Muscle layer of colon (tissue), 2 donors: Measurements from ENCODE around the gene MEF2C.
"Not testable (repeated sequence)": the region's sequence is repeated elsewhere in the genome, so short reads cannot be mapped to it uniquely, and the experiment has no call there.

ENCODE experiments used
- H3K27ac ChIP-seq: one replicate; pipeline ENCODE4 v1.7.0; 2013; ENCODE audit warnings: low read depth, mild to moderate bottlenecking, low read length, moderate library complexity
- H3K27me3 ChIP-seq, 2 donors: one replicate each; pipeline ENCODE4 v1.7.0; 2013; ENCODE audit warnings: low read length in 2 of 2, mild to moderate bottlenecking in 2 of 2; ENCODE audit not compliant: insufficient read depth in 2 of 2, control insufficient read depth in 1 of 2
- H3K36me3 ChIP-seq: one replicate; pipeline ENCODE4 v1.7.0; 2013; ENCODE audit warnings: mild to moderate bottlenecking, low read length; ENCODE audit not compliant: insufficient read depth
- H3K4me1 ChIP-seq: one replicate; pipeline ENCODE4 v1.7.0; 2013; ENCODE audit warnings: mild to moderate bottlenecking, low read length; ENCODE audit not compliant: insufficient read depth
- H3K4me3 ChIP-seq, 2 donors: one replicate each; pipeline ENCODE4 v1.7.0; 2013; ENCODE audit warnings: low read length in 2 of 2, low read depth in 1 of 2, mild to moderate bottlenecking in 1 of 2, moderate library complexity in 1 of 2
- H3K9ac ChIP-seq: one replicate; pipeline ENCODE4 v1.7.0; 2013; ENCODE audit warnings: low read length
- H3K9me3 ChIP-seq: one replicate; pipeline ENCODE4 v1.7.0; 2013; ENCODE audit warnings: mild to moderate bottlenecking, low read length
- donor health status: abdominal sarcoma.
- donor health status: Adenocarcinoma of cecum.

The MEF2C gene

DNA sequence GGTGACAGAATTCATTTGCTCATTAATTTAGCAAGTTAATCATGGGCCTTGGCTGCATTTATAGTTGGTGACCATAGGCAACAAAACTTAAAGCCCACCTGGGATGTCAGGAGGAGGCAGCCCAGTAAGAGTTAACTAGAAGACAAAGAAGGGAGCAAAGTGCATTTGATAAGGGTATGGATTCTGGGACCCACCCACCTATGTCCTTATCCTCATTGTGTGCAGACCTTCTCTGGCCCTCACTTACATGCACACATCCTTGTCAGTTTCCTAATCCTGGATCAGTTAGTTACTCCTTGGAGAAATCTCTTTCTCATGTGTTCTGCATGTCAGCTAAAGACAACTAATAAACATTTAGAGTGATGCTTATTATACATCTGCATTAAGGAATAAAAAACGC, 24.6 kb downstream of the MEF2C start:
- Histone ChIP-seq H3K9ac (no peak overlapping the region), H3K36me3 (no peaks in the 10 kb centered on the region), H3K4me1 (peaks cover 3% of the 10 kb centered on the region), H3K27me3 (no peaks in the 10 kb centered on the region), H3K27ac (no peak overlapping the region), H3K4me3 (no peak overlapping the region), H3K9me3 (no peaks in the 10 kb centered on the region)

DNA sequence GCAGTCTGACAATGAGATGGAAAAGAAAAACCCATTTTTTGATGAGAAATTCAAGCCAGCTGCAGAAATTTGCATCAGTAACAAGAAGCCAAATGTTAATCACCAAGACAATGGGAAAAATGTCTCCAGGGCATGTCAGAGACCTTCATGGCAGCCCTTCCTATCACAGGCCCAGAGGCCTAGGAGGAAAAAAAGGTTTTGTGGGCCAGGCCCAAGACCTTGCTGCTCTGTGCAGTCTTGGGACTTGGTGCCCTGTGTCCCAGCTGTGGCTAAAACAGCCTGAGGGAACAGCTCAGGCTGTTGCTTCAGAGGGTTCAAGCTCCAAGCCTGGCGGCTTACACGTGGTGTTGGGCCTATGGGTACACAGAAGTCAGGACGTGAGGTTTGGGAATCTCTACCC, 26.6 kb downstream of the MEF2C start:
- H3K27ac ChIP-seq, H3K9ac ChIP-seq: not testable (repeated sequence)

DNA sequence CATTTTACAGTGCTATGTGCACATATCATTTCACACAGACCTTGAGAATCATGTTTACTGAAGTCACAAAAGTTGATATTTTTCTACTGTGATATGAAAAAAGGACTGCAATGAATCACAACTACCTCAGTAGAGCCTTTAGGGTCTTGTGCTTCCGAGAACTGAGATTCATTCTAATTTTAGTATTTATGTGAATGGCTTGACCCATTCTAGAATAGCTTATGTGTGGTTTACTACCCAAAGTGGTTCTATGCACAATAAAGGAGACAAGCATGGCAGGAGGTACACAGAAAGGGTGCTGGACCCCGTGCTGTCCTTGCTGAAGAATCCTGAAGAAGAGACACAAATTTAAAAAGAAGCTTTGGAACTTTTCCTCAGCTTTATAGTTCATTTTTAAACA, 28.2 kb downstream of the MEF2C start:
- Histone ChIP-seq H3K36me3 (no peaks in the 10 kb centered on the region), H3K4me3 (no peak overlapping the region), H3K9ac (no peak overlapping the region), H3K9me3 (no peaks in the 10 kb centered on the region), H3K4me1 (peaks cover 3% of the 10 kb centered on the region), H3K27ac (no peak overlapping the region), H3K27me3 (no peaks in the 10 kb centered on the region)

More for the DNA sequence above, 26.6 kb downstream of the MEF2C start:
- H3K9me3 ChIP-seq, H3K36me3 ChIP-seq, H3K27me3 ChIP-seq, H3K4me1 ChIP-seq, H3K4me3 ChIP-seq: not testable (repeated sequence)

DNA sequence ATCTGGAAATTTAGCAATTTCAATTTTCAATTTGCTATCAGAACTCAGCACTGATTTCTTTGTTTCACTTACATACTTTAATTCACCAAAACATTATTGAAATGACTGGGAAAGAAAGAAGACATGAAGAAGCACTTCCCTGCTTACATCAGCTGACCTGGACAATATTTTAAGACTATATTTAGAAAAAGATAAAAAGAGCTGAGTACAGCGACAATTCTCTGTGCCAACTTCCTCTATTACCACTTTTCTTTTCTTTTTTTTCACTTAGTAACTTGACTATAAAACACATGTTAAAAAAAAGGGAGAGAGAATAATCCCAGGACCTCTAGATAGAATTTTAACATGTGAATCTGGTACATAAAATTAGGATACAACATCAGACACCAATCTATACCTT, 35.6 kb downstream of the MEF2C start:
- Histone ChIP-seq H3K4me3 (no peak overlapping the region), H3K9me3 (no peaks in the 10 kb centered on the region), H3K36me3 (no peaks in the 10 kb centered on the region), H3K27me3 (no peaks in the 10 kb centered on the region), H3K27ac (no peak overlapping the region), H3K4me1 (no peaks in the 10 kb centered on the region), H3K9ac (no peak overlapping the region)

DNA sequence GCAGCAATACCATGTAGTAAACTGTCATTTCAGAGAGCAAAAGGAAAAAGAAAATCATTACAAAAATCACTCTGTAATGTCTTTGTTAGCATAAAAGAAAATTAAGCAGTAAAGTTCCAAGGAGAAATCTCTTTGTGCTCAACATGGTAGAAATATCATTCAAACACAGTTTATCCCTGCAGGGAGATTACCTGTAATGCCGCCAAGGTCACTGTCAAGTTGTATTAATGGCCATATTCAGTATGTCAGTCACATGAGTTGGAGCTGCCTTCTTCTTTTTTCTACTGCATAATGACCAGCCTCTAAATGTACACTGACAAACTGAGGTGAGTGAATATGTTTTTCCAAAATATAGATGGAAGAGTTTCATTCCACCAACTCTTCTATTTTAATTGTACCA, 36.5 kb downstream of the MEF2C start:
- H3K4me3 ChIP-seq: no peak overlapping the region
- H3K36me3 ChIP-seq: no peaks in the 10 kb centered on the region
- no peak overlapping the region for H3K27ac ChIP-seq
- H3K9ac ChIP-seq: no peak overlapping the region
- no peaks in the 10 kb centered on the region for H3K27me3 ChIP-seq
- H3K9me3 ChIP-seq: no peaks in the 10 kb centered on the region
- H3K4me1 ChIP-seq: no peaks in the 10 kb centered on the region

DNA sequence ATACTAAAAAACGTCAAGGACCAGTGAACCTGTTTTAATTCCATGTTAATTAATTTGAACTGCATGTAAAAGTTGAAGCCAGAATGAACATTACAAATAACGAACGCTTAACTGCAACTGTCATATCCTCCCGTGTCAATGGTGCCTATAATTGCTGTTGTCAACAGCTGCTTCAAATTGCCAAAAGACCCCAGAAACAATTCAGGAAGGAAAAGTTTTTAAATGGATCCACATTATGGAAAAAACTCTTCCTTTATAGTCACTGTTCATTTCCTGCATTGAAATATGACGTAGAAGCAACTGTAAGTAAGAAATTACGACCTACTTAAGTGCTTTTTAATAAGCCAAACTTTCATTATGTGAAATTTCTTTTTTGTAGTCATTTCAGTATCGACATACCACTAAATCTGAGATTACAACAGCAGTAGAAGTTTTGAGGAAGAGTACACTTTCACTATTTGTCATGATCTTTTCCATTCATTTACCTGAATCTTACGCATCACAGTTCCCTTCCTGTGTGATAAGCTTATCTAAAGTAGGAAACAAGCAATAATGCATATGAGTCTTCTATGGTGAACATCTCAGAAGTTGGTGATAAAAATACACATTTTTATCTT, 37.8 kb downstream of the MEF2C start:
- no peak overlapping the region for H3K27ac ChIP-seq
- H3K36me3 ChIP-seq: no peaks in the 10 kb centered on the region
- no peaks in the 10 kb centered on the region for H3K4me1 ChIP-seq
- no peaks in the 10 kb centered on the region for H3K9me3 ChIP-seq
- H3K27me3 ChIP-seq: no peaks in the 10 kb centered on the region
- H3K9ac ChIP-seq: no peak overlapping the region
- H3K4me3 ChIP-seq: no peak overlapping the region

DNA sequence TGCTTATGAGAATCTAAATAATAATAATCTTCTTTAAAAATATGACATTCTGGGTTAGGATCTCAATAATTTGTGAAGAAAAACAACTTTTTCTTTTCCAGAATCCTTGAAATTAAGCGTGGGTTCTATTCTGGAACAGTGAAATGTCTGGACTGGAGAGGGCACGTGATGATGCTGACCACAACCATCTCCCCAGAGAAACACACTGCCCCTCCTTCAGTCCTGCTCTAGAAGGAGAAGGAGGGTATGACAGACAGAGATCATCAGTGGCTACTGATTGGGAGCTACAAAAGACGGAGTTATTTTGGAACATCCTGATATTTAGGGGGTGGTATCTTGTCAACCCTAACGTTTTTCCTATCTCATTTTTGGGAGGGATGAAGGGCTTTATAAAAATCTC, 40.2 kb downstream of the MEF2C start:
- H3K4me3 ChIP-seq: no peak overlapping the region
- H3K27ac ChIP-seq: no peak overlapping the region
- no peaks in the 10 kb centered on the region for H3K9me3 ChIP-seq
- H3K27me3 ChIP-seq: no peaks in the 10 kb centered on the region
- H3K4me1 ChIP-seq: no peaks in the 10 kb centered on the region
- no peaks in the 10 kb centered on the region for H3K36me3 ChIP-seq
- no peak overlapping the region for H3K9ac ChIP-seq

DNA sequence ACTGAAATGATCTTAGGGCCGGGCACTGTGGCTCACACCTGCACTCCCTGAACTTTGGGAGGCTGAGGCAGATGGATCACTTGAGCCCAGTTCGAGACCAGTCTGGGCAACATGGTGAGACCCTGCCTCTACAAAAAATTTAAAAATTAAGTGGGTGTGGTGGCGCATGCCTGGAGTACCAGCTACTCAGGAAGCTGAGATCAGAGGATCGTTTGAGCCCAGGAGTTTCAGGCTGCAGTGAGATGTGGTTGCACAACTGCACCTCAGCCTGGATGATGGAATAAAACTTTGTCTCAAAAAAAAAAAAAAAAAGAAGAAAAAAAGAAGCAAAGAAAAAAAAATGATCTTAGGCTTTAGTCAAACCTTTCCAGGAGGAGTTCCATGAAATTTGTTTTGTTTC, 41.8 kb downstream of the MEF2C start:
- H3K9ac ChIP-seq: no peak overlapping the region
- no peaks in the 10 kb centered on the region for H3K27me3 ChIP-seq
- no peak overlapping the region for H3K4me3 ChIP-seq
- H3K4me1 ChIP-seq: peaks cover 5% of the 10 kb centered on the region
- no peaks in the 10 kb centered on the region for H3K9me3 ChIP-seq
- H3K27ac ChIP-seq: no peak overlapping the region
- no peaks in the 10 kb centered on the region for H3K36me3 ChIP-seq

DNA sequence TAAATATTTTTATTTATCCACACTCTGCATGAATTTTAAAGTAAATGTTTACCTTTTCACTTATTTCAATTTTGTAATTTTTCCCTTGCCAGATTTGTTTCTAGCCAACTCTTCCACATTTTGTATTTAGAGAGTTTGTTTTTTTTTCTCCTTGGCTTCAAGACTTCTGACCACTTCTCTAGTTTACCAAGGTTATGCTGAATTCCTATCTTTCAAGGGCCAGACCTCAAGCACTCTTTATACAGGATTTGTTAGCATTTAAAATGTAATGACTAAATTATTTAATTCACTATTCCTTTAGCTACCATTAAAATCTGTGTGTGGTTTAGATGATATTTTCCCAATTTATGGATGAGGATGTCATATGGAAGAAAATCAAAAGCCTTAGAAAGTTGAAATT, 42.5 kb downstream of the MEF2C start:
- Histone ChIP-seq H3K9me3 (no peaks in the 10 kb centered on the region), H3K4me1 (peaks cover 5% of the 10 kb centered on the region), H3K9ac (no peak overlapping the region), H3K27me3 (no peaks in the 10 kb centered on the region), H3K4me3 (no peak overlapping the region), H3K27ac (no peak overlapping the region), H3K36me3 (no peaks in the 10 kb centered on the region)

DNA sequence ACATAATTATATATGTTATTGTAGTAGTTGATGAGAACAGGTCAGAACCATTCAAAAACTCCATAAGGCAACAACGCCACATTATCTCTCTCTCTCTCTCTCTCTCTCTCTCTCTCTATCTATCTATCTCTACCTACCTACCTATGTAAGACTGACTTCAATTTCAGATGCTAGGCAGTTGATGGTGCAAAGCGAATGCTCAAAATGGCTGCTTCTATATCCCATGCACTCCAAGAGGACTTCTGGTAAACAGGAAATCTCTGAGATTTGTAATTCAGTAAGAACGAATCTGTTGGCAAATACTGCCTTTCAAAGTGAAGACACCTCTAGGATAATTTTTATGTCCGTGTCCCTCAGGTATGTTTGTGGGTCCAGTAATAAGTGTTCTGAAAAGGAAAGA, 43.7 kb downstream of the MEF2C start:
- no peaks in the 10 kb centered on the region for H3K27me3 ChIP-seq
- no peaks in the 10 kb centered on the region for H3K9me3 ChIP-seq
- no peak overlapping the region for H3K9ac ChIP-seq
- H3K36me3 ChIP-seq: no peaks in the 10 kb centered on the region
- no peak overlapping the region for H3K27ac ChIP-seq
- H3K4me3 ChIP-seq: no peak overlapping the region
- peaks cover 8% of the 10 kb centered on the region for H3K4me1 ChIP-seq

DNA sequence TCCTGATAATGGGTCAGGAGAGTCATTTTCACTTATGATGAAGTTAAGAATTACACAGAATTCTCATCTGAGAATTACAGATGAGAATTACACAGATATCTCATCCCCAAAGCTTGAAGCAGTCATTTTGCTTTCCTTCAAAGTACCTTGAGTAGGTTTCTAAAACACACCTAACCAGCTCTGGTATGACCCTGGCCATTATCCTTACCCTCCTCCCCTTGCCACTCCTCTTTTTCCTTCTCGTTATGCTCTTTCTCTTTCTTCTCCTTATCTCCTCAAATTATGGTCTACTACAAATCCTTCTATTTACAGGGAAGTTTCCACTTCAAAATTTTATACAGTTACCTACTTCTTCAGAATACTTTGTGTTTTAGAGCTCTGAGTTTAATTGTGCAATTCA, 44.5 kb downstream of the MEF2C start:
- Histone ChIP-seq H3K4me3 (no peak overlapping the region), H3K27me3 (no peaks in the 10 kb centered on the region), H3K9ac (no peak overlapping the region), H3K4me1 (peaks cover 13% of the 10 kb centered on the region), H3K9me3 (no peaks in the 10 kb centered on the region), H3K36me3 (no peaks in the 10 kb centered on the region), H3K27ac (no peak overlapping the region)

DNA sequence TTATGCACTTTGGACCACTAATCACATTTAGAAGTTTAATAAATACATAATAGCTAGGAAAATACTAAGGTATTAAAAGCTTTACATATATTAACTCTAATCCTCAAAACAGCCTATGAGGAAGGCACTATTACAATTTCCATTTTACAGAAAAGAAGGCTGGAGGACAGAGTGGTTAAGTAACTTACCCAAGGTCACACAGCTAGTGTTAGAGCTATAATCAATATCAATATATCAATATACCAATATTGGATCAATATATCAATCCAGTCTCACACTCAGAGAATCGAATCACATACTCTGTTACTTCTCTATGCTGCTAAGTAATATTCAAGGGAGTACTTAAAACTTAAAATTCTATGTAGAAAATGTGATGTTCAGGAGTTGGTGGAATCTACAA, 45.2 kb downstream of the MEF2C start:
- Histone ChIP-seq H3K9ac (no peak overlapping the region), H3K27me3 (no peaks in the 10 kb centered on the region), H3K4me3 (no peak overlapping the region), H3K36me3 (no peaks in the 10 kb centered on the region), H3K4me1 (peaks cover 13% of the 10 kb centered on the region), H3K9me3 (no peaks in the 10 kb centered on the region), H3K27ac (no peak overlapping the region)
